SK-N-SH treated with all-trans-retinoic acid at 6 μM for 48 hours (cell line): Measurements from ENCODE around the gene PDGFC.

Experiments used
- ARNTL ChIP-seq: fragments of 450-650 bp; formaldehyde crosslinking; IDR thresholded peaks from 2 replicates; pipeline ENCODE4 v1.5.0; 2020; ENCODE audit warnings: low read depth, mild to moderate bottlenecking, moderate library complexity, borderline replicate concordance
- BACH2 ChIP-seq: fragments of 250-450 bp; sonication (Bioruptor Pico); IDR thresholded peaks from 2 replicates; pipeline ENCODE4 v1.9.0; 2021; ENCODE audit warnings: mild to moderate bottlenecking, borderline replicate concordance
- CREB5 ChIP-seq: fragments of 250-450 bp; sonication (Bioruptor Pico); IDR thresholded peaks from 2 replicates; pipeline ENCODE4 v1.5.1; 2020; ENCODE audit warnings: low read depth, mild to moderate bottlenecking, moderate library complexity
- CSDC2 ChIP-seq: fragments of 250-450 bp; sonication (Bioruptor Pico); IDR thresholded peaks from 2 replicates; pipeline ENCODE4 v1.5.0; 2020; ENCODE audit warnings: mild to moderate bottlenecking, moderate library complexity
- CSRNP3 ChIP-seq: fragments of 250-450 bp; sonication (Bioruptor Pico); IDR thresholded peaks from 2 replicates; pipeline ENCODE4 v1.5.1; 2021; ENCODE audit warnings: mild to moderate bottlenecking, moderate library complexity
- GLIS3 ChIP-seq: fragments of 250-450 bp; sonication (Bioruptor Pico); IDR thresholded peaks from 2 replicates; pipeline ENCODE4 v1.5.0; 2020; ENCODE audit warnings: mild to moderate bottlenecking, moderate library complexity
- OSR1 ChIP-seq: fragments of 250-450 bp; sonication (Bioruptor Pico); IDR thresholded peaks from 2 replicates; pipeline ENCODE4 v1.8.0; 2022; ENCODE audit warnings: moderate library complexity, mild to moderate bottlenecking, inconsistent platforms
- RARB ChIP-seq: fragments of 250-450 bp; sonication (Bioruptor Pico); IDR thresholded peaks from 2 replicates; pipeline ENCODE4 v1.8.0; 2021; ENCODE audit warnings: mild to moderate bottlenecking, moderate library complexity
- ZC3H10 ChIP-seq: fragments of 250-450 bp; sonication (Bioruptor Pico); IDR thresholded peaks from 2 replicates; pipeline ENCODE4 v1.5.1; 2021; ENCODE audit warnings: mild to moderate bottlenecking, moderate library complexity
- ZFP3 ChIP-seq: fragments of 250-450 bp; sonication (Bioruptor Pico); IDR thresholded peaks from 2 replicates; pipeline ENCODE4 v1.5.0; 2020; ENCODE audit warnings: mild to moderate bottlenecking, moderate library complexity
- ZFP30 ChIP-seq: fragments of 450-650 bp; formaldehyde crosslinking; IDR thresholded peaks from 2 replicates; pipeline ENCODE4 v1.5.0; 2022; ENCODE audit warnings: mild to moderate bottlenecking, moderate library complexity
- ZNF565 ChIP-seq: fragments of 450-650 bp; formaldehyde crosslinking; conservative IDR thresholded peaks from 2 replicates; pipeline ENCODE4 v1.5.0; 2020; ENCODE audit warnings: low read depth, mild to moderate bottlenecking, moderate library complexity
- TF ChIP-seq, protein P1 (sequence below): fragments of 250-450 bp; sonication (Bioruptor Pico); IDR thresholded peaks from 2 replicates; pipeline ENCODE4 v1.5.0; 2020; ENCODE audit warnings: mild to moderate bottlenecking, moderate library complexity
- TF ChIP-seq, protein P2 (sequence below): fragments of 250-450 bp; sonication (Bioruptor Pico); IDR thresholded peaks from 2 replicates; pipeline ENCODE4 v1.8.0; 2020; ENCODE audit warnings: mild to moderate bottlenecking, moderate library complexity, borderline replicate concordance

DNA sequence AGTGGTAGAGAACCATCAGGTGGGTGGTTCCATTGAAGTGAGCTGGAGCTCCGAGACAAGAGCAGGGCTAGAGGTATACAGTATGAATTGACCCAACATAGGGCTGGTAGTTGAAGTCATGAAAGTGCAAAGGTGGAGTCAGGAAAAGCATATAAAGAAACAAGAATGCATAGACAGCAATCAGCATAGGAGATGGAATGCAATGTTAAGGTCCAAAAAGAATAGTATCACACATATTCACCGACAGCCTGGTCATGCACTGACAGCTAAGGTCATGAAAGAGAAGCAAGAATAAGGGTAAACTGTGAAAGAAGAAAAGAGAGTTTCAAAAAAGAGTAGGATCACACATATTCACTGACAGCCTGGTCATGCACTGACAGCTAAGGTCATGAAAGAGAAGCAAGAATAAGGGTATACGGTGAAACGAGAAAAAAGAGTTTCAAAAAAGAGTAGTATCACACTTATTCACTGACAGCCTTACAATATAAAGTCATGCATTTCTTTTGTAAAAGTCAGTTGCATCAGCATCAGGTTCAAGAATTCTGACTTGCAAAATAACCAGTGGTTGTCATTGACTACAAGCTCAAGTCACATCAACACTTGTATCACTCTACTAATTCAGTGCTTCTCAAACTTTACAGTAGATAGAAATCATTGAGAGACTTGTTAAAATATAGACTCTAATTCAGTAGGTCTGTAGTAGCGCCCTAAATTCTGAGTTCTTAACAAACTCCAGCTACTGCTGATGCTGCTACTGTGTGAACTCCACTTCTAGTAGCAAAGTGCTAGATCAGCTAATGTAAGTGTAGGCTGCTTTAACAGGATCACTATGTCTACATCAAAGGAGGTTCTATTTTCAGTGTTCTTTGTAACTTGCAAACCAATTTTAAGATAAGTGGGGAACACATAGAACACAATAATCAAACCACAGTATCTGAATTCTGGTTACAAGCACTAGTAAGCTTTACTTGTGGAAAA lies 221.9 kb downstream of the PDGFC start:
- no peak for TF ChIP-seq RARB (CRISPR knock-in tag)
- TF ChIP-seq ZFP3, result no peak
- TF ChIP-seq, protein P1, sequence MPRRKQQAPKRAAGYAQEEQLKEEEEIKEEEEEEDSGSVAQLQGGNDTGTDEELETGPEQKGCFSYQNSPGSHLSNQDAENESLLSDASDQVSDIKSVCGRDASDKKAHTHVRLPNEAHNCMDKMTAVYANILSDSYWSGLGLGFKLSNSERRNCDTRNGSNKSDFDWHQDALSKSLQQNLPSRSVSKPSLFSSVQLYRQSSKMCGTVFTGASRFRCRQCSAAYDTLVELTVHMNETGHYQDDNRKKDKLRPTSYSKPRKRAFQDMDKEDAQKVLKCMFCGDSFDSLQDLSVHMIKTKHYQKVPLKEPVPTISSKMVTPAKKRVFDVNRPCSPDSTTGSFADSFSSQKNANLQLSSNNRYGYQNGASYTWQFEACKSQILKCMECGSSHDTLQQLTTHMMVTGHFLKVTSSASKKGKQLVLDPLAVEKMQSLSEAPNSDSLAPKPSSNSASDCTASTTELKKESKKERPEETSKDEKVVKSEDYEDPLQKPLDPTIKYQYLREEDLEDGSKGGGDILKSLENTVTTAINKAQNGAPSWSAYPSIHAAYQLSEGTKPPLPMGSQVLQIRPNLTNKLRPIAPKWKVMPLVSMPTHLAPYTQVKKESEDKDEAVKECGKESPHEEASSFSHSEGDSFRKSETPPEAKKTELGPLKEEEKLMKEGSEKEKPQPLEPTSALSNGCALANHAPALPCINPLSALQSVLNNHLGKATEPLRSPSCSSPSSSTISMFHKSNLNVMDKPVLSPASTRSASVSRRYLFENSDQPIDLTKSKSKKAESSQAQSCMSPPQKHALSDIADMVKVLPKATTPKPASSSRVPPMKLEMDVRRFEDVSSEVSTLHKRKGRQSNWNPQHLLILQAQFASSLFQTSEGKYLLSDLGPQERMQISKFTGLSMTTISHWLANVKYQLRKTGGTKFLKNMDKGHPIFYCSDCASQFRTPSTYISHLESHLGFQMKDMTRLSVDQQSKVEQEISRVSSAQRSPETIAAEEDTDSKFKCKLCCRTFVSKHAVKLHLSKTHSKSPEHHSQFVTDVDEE, result no peak
- TF ChIP-seq, protein P2, sequence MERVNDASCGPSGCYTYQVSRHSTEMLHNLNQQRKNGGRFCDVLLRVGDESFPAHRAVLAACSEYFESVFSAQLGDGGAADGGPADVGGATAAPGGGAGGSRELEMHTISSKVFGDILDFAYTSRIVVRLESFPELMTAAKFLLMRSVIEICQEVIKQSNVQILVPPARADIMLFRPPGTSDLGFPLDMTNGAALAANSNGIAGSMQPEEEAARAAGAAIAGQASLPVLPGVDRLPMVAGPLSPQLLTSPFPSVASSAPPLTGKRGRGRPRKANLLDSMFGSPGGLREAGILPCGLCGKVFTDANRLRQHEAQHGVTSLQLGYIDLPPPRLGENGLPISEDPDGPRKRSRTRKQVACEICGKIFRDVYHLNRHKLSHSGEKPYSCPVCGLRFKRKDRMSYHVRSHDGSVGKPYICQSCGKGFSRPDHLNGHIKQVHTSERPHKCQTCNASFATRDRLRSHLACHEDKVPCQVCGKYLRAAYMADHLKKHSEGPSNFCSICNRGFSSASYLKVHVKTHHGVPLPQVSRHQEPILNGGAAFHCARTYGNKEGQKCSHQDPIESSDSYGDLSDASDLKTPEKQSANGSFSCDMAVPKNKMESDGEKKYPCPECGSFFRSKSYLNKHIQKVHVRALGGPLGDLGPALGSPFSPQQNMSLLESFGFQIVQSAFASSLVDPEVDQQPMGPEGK, result no peak
- no peak for TF ChIP-seq CREB5 (CRISPR knock-in tag)
- no peak for TF ChIP-seq ARNTL
- TF ChIP-seq ZFP30, result no peak
- TF ChIP-seq OSR1 (CRISPR knock-in tag), result no peak
- TF ChIP-seq BACH2 (CRISPR knock-in tag), result no peak
- TF ChIP-seq CSDC2 (CRISPR knock-in tag), result no peak
- no peak for TF ChIP-seq ZNF565 (CRISPR knock-in tag)
- no peak for TF ChIP-seq GLIS3 (CRISPR knock-in tag)
- no peak for TF ChIP-seq CSRNP3 (CRISPR knock-in tag)
- TF ChIP-seq ZC3H10, result no peak
